ENCODE results near the gene REM2.

DNA sequence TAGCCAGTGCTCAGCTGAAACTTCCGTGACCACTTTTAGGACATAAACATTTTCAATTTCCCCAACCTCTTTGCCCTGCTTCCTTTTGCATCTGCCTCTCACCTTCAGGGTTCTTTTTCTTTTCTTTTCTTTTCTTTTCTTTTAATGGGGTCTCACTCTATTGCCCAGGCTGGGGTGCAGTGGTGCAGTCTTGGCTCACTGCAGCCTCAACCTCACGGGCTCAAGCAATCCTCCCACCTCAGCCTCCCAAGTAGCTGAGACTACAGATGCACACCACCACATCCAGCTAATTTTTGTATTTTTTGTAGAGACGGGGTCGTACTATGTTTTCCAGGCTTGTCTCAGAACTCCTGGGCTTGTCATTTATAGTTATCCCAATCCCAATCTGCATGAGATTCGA lies 16.1 kb upstream of the REM2 start:
- TF ChIP-seq FOXK1 (CRISPR knock-in tag; IDR thresholded peaks at IDR 0.05), result no peak
- TF ChIP-seq NFYB (CRISPR knock-in tag; conservative IDR thresholded peaks at IDR 0.05; ENCODE audit: low read depth), result no peak
- no peak for TF ChIP-seq NR1H2 (CRISPR knock-in tag; IDR thresholded peaks at IDR 0.05)
- TF ChIP-seq, protein P1, sequence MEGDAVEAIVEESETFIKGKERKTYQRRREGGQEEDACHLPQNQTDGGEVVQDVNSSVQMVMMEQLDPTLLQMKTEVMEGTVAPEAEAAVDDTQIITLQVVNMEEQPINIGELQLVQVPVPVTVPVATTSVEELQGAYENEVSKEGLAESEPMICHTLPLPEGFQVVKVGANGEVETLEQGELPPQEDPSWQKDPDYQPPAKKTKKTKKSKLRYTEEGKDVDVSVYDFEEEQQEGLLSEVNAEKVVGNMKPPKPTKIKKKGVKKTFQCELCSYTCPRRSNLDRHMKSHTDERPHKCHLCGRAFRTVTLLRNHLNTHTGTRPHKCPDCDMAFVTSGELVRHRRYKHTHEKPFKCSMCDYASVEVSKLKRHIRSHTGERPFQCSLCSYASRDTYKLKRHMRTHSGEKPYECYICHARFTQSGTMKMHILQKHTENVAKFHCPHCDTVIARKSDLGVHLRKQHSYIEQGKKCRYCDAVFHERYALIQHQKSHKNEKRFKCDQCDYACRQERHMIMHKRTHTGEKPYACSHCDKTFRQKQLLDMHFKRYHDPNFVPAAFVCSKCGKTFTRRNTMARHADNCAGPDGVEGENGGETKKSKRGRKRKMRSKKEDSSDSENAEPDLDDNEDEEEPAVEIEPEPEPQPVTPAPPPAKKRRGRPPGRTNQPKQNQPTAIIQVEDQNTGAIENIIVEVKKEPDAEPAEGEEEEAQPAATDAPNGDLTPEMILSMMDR (IDR thresholded peaks at IDR 0.05), result no peak
- no peak for TF ChIP-seq NFE2L1 (CRISPR knock-in tag; IDR thresholded peaks at IDR 0.05)
- no peak for TF ChIP-seq SP1 (CRISPR knock-in tag; conservative IDR thresholded peaks at IDR 0.05)
- TF ChIP-seq, protein P2, sequence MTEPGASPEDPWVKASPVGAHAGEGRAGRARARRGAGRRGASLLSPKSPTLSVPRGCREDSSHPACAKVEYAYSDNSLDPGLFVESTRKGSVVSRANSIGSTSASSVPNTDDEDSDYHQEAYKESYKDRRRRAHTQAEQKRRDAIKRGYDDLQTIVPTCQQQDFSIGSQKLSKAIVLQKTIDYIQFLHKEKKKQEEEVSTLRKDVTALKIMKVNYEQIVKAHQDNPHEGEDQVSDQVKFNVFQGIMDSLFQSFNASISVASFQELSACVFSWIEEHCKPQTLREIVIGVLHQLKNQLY (CRISPR knock-in tag; IDR thresholded peaks at IDR 0.05), result no peak

All from WTC11 (cell line).